Measurements from ENCODE around the gene SLC26A2.

The SLC26A2 gene

GRCh38 chr5:149960272-149961185 lies at the start of gene SLC26A2:
Gene SLC26A2 (plus strand): TSS chr5:149960758. CDS start chr5:149977653, 16,895 bp downstream.
- DNase-seq (ENCODE audit: low spot score), result peak; percentile 94

DNA sequence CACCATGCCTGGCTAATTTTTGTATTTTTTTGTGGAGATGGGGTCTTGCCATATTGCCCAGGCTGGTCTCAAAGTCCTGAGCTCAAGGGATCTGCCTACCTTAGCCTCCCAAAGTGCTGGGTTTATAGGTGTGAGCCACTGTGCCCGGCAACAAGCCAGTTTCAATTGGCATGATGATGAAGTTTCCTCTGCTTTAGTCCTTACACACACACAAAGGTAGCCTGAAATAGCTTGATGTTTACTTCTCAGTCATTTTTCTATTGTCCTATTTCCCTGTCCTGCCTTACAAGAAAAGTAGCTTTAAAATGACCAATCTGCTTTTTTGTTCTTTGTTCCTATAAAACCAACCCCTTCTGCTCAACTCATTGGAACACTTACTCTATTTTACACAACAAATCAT lies 49.5 kb upstream of the SLC26A2 start:
- DNase-seq (ENCODE audit: low spot score), result no peak

DNA sequence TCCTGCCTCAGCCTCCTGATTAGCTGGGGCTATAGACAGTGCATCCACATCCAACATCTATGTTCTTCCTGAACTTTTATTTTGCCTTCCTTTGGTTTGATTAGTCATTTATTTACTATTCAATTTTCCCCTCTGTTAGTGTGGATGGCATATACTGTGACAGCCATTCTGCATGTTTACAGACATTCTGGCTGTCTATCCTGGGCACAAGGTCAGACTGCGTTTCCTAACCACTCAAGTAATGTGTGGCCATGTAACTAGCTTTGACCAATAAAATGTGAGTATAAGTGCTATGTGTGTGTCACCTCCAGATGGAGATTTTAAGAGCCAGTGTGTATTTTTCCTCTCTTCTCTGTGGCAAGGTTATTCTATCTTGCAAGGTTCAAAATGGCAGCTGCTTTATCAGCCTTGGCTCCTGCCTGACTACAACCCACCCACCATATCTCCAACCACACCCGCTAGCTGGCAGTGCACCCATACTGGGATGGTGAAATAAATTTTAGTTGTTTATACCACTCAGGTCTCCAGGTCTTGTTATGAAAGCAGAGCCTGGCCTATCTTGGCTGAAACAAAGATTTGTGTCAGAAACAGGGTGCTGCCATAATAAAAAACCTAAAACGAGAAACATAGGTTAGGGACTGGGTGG lies 48.2 kb upstream of the SLC26A2 start:
- DNase-seq (ENCODE audit: low spot score), result no peak

GRCh38 chr5:149913436-149914419 lies 46.8 kb upstream of the SLC26A2 start:
- no peak for DNase-seq (ENCODE audit: low spot score)

- no peak for DNase-seq (ENCODE audit: low spot score)
Observed at GRCh38 chr5:149915392-149916260, 44.9 kb upstream of the SLC26A2 start.

DNA sequence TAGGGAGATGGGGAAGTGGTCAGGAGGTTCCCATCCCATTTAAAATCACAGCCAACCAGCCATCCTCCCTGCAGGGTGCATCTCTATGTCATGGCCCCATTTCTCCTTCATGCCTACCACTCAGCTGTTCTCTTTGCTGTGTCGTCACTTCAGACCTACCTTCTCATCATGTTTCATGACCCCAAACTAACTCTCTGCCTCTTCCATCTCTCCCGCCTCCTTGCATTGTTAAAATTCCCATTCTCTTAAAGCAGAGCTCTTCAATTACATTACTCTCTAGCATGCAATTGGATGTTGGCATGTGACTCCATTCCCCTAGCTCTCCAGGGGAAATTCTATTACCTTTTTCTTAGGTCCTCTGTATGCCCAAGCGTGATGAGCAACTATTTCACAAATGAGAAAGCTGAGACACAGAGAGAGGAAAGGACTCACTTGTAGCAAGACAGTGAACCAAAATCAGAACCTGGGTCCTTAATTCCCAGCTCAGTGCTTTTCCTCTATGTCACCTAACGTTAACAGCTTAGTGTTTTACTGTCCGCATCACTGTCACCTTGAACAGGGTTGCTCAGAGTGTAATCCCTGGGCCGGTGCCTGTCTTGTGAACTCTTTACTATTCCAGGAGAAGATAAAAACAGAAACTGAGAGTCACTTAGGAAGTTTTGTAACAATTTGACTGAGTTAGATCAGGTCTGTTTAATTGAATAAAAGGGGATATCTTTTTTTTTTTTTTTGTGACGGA lies 44.1 kb upstream of the SLC26A2 start:
- no peak for DNase-seq (ENCODE audit: low spot score)

DNA sequence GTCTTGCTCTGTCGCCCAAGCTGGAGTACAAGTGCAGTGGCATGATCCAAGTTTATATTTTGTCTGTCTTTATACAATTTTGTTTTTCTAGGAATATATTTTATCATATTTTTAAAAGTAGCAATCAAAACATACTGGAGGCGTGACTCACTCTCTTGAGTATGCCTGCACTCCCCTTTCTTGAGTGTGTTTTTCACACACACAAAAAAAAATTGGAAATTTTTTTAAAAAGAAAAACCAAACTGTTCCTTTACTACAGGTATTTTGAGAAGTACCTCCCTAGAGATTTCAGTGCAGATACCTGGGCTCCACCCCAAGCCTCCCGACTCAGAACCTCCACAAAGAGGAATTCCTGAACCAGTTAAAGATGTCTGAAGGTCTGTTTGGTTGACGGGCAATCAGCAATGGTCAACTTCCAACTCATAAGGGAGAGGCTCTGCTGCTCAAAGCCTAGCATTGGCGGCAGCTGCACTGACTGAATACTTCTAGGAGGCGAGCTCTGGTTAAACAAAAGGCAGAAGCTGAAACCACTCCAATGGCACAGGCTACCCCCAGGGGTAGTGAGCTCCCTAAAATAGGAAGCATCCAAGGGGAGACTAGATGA lies 43.4 kb upstream of the SLC26A2 start:
- DNase-seq (ENCODE audit: low spot score), result no peak

DNA sequence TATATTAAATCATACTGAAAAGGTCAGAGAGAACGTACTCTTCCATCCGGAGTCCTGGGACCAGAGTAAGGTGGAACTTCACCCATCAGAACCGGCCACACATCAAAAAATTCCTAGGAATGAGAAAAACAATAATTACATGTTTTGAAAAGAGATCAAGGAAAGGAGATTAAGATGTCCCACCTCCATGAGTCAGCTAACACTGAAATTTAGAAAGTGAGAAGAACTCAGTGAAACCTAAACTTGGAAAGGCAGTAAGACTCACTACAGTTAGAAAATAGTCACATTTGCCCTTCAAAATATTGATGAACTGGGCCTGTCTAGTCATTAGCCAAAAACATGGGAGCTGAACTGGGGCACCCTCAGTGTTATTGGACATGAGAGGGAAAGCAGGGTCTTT lies 39.0 kb upstream of the SLC26A2 start:
- DNase-seq (ENCODE audit: low spot score), result no peak

GRCh38 chr5:149922950-149923349 lies 37.6 kb upstream of the SLC26A2 start:
- no peak for DNase-seq (ENCODE audit: low spot score)

DNA sequence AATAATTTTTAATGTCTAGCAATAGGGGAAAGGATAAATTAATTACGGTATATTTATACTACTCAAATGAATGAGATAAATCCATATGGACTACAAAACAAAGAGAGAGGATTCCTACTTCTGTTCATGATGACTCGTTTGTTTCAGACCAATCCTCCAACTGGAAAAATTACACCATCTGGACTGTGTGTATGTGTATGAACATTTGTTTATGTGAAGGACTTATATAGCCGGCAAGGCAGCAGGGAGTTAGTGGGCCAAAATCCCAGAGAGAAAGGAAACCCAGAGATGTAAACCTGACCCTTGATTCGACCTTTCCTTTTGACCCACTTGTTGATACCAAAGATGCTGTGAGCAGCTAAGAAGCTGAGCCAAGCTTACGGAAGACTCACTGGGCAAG lies 36.1 kb upstream of the SLC26A2 start:
- no peak for DNase-seq (ENCODE audit: low spot score)

- DNase-seq (ENCODE audit: low spot score), result no peak
Observed at GRCh38 chr5:149930043-149930748, 30.4 kb upstream of the SLC26A2 start.

DNA sequence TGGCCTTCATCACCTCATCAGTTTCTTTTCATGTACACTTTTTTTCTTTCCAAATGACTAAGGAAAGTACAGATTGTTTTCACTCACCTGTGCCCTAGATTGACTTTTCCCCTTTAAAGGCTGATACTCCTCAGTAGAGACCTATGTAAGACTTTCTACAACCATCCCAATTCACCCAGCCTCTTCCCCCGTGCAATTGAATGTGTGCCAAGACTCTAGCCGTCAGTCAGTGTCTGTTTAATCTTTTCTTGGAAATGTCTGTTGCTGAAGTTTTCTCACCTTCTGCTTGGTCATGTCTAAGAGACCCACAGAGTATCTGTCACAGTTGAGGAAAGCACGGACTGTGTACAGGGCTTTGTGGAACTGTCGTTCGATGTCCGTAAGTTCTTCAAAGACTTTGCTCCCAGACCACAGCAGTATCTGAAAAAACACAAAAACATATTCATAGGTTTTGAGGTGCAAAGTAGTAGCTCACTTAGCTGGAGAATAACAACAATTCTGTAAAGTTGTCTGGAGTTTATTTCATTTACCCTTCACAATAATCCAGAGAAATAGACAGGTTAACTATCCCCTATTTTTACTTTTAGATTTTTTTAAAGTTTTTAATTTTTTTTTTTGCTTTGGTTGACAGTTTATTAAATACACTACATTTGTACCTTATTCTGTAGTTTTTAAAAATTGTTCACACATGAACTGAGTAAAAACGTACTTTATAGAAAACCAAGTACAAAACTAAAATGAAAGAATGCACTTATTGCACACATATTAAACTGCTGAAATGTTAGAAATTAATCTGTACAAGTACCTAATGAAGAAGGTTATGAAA lies 29.6 kb upstream of the SLC26A2 start:
- DNase-seq (ENCODE audit: low spot score), result no peak

GRCh38 chr5:149931992-149932436 lies 28.5 kb upstream of the SLC26A2 start:
- no peak for DNase-seq (ENCODE audit: low spot score)

DNA sequence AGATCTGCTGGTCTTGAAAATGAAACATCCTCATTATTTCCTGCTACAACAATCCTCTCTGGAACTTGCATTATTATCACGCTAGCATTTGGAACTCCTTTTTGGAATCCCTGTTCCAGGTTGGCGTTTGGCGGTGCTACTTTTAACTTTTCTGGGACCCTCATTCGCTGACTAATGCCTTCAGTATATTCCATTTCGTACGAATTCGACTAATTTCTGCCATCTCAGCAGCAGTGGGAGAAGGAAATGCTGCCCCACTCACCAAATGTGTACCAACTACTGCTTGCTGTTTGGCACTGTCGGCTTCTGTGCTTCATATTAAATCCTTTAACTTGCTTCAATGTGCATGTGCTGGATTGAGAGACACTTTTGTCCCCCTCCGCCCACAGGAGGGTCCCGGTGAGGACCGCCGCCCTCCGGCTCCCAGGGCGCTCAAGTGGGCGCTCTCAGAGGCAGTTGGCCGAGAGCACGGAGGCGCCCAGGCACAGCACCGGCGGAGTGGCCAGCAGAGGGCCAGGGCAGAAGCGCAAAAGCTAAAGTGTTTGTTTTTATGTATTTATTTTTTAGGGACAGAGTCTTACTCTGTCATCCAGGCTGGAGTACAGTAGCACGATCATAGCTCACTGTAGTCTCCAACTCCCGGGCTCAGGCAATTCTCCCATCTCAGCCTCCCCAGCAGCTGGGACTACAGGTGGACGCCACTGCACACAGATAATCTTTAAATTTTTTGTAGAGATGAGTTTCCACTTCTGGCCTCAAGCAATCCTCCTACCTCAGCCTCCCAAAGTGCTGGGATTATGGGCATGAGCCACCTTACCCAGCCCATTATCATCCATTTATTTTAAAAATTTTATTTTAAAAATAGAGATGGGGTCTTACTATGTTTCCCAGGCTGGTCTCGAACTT lies 27.9 kb upstream of the SLC26A2 start:
- DNase-seq (ENCODE audit: low spot score), result no peak

- no peak for DNase-seq (ENCODE audit: low spot score)
Observed at GRCh38 chr5:149935431-149935901, 25.1 kb upstream of the SLC26A2 start.

DNA sequence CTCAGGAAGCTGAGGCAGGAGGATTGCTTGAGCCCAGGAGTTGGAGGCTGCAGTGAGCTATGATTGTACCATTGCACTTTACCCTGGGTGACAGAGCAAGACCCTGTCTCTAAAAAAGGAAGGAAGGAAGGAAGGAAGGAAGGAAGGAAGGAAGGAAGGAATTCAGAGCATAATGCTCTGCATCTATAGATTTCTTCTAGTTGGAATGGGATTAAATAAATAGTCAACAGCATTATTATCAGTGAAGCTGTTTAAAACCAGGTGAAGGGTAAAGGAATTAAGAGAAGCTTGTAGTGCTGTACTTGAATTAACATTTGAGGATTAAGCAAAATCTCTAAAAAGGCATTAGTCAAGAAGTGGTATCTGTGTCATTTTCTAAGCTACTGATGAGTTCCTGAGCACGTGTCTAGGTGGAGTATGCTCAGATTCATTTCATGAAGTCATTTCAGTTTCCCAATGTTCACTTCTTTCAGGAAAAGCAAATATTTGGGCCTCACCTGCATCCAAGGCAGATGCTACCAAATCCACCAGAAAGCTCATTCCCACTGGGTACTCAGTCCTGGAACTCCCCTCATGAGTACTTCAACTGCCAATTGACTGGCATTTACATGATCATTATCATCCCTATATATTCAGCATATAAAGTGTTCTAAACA lies 24.4 kb upstream of the SLC26A2 start:
- no peak for DNase-seq (ENCODE audit: low spot score)

- DNase-seq (ENCODE audit: low spot score), result no peak
Observed at GRCh38 chr5:149936700-149937091, 23.9 kb upstream of the SLC26A2 start.
